Progenitor cell of endocrine pancreas (in vitro differentiated cells): Measurements from ENCODE around the gene SHC3. TPM values are rescaled to one million over a fixed set of nuclear protein-coding genes. Genes with fewer than 3 reads are reported as not detected.
"Not testable (repeated sequence)": the region's sequence is repeated elsewhere in the genome, so short reads cannot be mapped to it uniquely, and the experiment has no call there.

Experiments used
- DNase-seq: peaks from one replicate; pipeline ENCODE4 v3.0.0; 2021; ENCODE audit warnings: low spot score; ENCODE audit not compliant: unreplicated experiment
- H3K27ac Mint-ChIP-seq: 2 replicates; pipeline ENCODE4 v1.8.0; 2021; ENCODE audit warnings: mild to moderate bottlenecking, moderate library complexity, mixed read lengths
- H3K27me3 Mint-ChIP-seq: 2 replicates; pipeline ENCODE4 v1.8.0; 2021; ENCODE audit warnings: mixed read lengths
- H3K36me3 Mint-ChIP-seq: 2 replicates; pipeline ENCODE4 v1.8.0; 2022; ENCODE audit warnings: mixed read lengths; ENCODE audit not compliant: insufficient read depth
- H3K4me1 Mint-ChIP-seq: 2 replicates; pipeline ENCODE4 v1.8.0; 2021; ENCODE audit warnings: low read depth, mixed read lengths
- H3K4me3 Mint-ChIP-seq: 2 replicates; pipeline ENCODE4 v1.8.0; 2021; ENCODE audit warnings: low read depth, mild to moderate bottlenecking, moderate library complexity, mixed read lengths
- H3K9me3 Mint-ChIP-seq: 2 replicates; pipeline ENCODE4 v1.8.0; 2021; ENCODE audit warnings: low read depth, mixed read lengths
- CTCF ChIP-seq: fragments of 200-600 bp; sonication (generic); IDR thresholded peaks from one replicate; pipeline ENCODE4 v1.5.0; 2021; ENCODE audit warnings: antibody characterized with exemption, mild to moderate bottlenecking; ENCODE audit not compliant: unreplicated experiment
- total RNA-seq: library from RNA; stranded (reverse); gene quantifications from 2 replicates; pipeline ENCODE4 v1.2.1, GENCODE V29; 2021

SHC3 gene
- total RNA-seq, 1 donor from 2014 or later, result 1.3 TPM

GRCh38 chr9:89212171-89212570, 33.6 kb upstream of the SHC3 start:
- no peaks in the 10 kb centered on the region for H3K36me3 Mint-ChIP-seq
- H3K4me1 Mint-ChIP-seq, result no peaks in the 10 kb centered on the region
- H3K27me3 Mint-ChIP-seq, result no peaks in the 10 kb centered on the region
- no peak for DNase-seq
- TF ChIP-seq CTCF, result no peak
- peaks cover 9% of the 10 kb centered on the region for H3K9me3 Mint-ChIP-seq
- no peak overlapping the region for H3K27ac Mint-ChIP-seq
- no peak overlapping the region for H3K4me3 Mint-ChIP-seq

- not testable (repeated sequence) for H3K4me1 Mint-ChIP-seq, H3K36me3 Mint-ChIP-seq, H3K27ac Mint-ChIP-seq, H3K4me3 Mint-ChIP-seq, H3K9me3 Mint-ChIP-seq, DNase-seq, H3K27me3 Mint-ChIP-seq
These were observed 30.7 kb upstream of the SHC3 start for GRCh38 chr9:89209311-89209710.

- Mint-ChIP-seq H3K9me3 (peaks cover 6% of the 10 kb centered on the region), H3K4me3 (no peak overlapping the region), H3K4me1 (no peaks in the 10 kb centered on the region), H3K27me3 (no peaks in the 10 kb centered on the region), H3K27ac (no peak overlapping the region), H3K36me3 (no peaks in the 10 kb centered on the region)
- DNase-seq, result no peak
- no peak for TF ChIP-seq CTCF
These were observed 28.4 kb upstream of the SHC3 start for GRCh38 chr9:89207026-89207425.

- Mint-ChIP-seq H3K4me3 (no peak overlapping the region), H3K4me1 (no peaks in the 10 kb centered on the region), H3K9me3 (no peaks in the 10 kb centered on the region), H3K27me3 (no peaks in the 10 kb centered on the region), H3K36me3 (no peaks in the 10 kb centered on the region), H3K27ac (no peak overlapping the region)
- no peak for TF ChIP-seq CTCF
- DNase-seq, result no peak
These were observed 26.2 kb upstream of the SHC3 start for GRCh38 chr9:89204801-89205200.

GRCh38 chr9:89195131-89195797, 16.6 kb upstream of the SHC3 start:
- Mint-ChIP-seq H3K4me3 (no peak overlapping the region), H3K27ac (no peak overlapping the region), H3K36me3 (peaks cover 2% of the 10 kb centered on the region), H3K9me3 (peaks cover 20% of the 10 kb centered on the region), H3K4me1 (no peaks in the 10 kb centered on the region), H3K27me3 (no peaks in the 10 kb centered on the region)
- no peak for DNase-seq
- no peak for TF ChIP-seq CTCF

GRCh38 chr9:89194421-89195130, 16.0 kb upstream of the SHC3 start:
- Mint-ChIP-seq H3K27ac (no peak overlapping the region), H3K4me3 (no peak overlapping the region), H3K9me3 (peaks cover 20% of the 10 kb centered on the region), H3K4me1 (no peaks in the 10 kb centered on the region), H3K27me3 (no peaks in the 10 kb centered on the region), H3K36me3 (peaks cover 2% of the 10 kb centered on the region)
- TF ChIP-seq CTCF, result no peak
- DNase-seq, result no peak
